ENCODE results near the gene ACTC1.

ACTC1 gene

DNA sequence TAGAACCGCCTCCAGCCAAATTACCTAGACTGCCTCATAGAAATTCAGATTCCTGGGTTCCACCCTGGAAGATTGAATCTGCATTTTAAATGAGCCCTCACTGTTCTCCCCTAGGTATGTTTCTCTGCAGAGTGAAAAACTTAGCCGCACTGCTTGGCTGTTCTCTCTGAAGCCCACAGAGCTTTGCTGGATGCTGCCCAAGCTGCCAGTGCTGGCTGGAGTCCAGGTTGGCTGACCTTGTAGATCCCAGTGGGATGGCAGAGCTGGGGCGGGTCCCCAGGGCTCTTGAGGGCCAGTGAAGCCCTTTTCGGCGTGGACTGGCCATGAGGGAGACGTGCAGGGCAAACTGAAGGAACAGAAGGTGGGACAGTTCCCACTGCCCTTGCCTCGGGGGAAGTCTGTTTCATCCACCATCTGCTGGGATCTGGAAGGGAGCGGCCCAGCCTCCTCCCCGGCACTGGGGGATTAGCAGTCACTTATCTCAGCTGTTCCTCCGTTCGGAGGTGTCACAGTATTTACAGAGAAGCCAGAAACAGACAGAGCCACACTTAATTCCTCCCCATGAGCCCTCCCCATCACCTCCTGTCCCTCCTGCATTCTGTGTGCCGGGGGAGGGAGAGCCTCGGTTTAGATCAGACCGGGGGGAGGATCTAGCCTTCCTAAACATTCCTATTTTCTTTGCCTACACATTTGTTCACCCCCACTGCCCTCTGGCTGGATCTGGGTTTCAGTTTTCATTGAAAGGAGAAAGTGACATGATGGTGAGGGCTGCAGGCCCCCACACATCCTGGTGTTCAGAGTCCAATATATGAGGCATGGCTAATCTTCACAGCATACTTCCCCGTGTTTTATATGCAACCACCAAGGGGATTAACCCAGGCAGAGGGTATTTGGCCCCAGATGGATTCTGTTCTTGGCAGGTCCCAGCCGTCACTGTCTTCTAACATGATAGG lies 4.1 kb upstream of the ACTC1 start (continued):
- TF ChIP-seq, protein P1, sequence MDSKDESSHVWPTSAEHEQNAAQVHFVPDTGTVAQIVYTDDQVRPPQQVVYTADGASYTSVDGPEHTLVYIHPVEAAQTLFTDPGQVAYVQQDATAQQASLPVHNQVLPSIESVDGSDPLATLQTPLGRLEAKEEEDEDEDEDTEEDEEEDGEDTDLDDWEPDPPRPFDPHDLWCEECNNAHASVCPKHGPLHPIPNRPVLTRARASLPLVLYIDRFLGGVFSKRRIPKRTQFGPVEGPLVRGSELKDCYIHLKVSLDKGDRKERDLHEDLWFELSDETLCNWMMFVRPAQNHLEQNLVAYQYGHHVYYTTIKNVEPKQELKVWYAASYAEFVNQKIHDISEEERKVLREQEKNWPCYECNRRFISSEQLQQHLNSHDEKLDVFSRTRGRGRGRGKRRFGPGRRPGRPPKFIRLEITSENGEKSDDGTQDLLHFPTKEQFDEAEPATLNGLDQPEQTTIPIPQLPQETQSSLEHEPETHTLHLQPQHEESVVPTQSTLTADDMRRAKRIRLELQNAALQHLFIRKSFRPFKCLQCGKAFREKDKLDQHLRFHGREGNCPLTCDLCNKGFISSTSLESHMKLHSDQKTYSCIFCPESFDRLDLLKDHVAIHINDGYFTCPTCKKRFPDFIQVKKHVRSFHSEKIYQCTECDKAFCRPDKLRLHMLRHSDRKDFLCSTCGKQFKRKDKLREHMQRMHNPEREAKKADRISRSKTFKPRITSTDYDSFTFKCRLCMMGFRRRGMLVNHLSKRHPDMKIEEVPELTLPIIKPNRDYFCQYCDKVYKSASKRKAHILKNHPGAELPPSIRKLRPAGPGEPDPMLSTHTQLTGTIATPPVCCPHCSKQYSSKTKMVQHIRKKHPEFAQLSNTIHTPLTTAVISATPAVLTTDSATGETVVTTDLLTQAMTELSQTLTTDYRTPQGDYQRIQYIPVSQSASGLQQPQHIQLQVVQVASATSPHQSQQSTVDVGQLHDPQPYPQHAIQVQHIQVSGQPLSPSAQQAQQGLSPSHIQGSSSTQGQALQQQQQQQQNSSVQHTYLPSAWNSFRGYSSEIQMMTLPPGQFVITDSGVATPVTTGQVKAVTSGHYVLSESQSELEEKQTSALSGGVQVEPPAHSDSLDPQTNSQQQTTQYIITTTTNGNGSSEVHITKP (tag by site-specific recombination; IDR thresholded peaks at IDR 0.05), result peak; percentile 94
- TF ChIP-seq, protein P2, sequence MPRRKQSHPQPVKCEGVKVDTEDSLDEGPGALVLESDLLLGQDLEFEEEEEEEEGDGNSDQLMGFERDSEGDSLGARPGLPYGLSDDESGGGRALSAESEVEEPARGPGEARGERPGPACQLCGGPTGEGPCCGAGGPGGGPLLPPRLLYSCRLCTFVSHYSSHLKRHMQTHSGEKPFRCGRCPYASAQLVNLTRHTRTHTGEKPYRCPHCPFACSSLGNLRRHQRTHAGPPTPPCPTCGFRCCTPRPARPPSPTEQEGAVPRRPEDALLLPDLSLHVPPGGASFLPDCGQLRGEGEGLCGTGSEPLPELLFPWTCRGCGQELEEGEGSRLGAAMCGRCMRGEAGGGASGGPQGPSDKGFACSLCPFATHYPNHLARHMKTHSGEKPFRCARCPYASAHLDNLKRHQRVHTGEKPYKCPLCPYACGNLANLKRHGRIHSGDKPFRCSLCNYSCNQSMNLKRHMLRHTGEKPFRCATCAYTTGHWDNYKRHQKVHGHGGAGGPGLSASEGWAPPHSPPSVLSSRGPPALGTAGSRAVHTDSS (tag by site-specific recombination; IDR thresholded peaks at IDR 0.05), result no peak
- TF ChIP-seq ZNF785 (tag by site-specific recombination; IDR thresholded peaks at IDR 0.05) (no peak), ZFHX2 (tag by site-specific recombination; conservative IDR thresholded peaks at IDR 0.05) (peak; percentile 44; the same call in 1 of the 2 replicates), ZNF548 (tag by site-specific recombination; IDR thresholded peaks at IDR 0.05) (no peak), ZNF514 (tag by site-specific recombination; IDR thresholded peaks at IDR 0.05) (no peak), SCRT1 (tag by site-specific recombination; IDR thresholded peaks at IDR 0.05; ENCODE audit: borderline replicate concordance) (no peak)

DNA sequence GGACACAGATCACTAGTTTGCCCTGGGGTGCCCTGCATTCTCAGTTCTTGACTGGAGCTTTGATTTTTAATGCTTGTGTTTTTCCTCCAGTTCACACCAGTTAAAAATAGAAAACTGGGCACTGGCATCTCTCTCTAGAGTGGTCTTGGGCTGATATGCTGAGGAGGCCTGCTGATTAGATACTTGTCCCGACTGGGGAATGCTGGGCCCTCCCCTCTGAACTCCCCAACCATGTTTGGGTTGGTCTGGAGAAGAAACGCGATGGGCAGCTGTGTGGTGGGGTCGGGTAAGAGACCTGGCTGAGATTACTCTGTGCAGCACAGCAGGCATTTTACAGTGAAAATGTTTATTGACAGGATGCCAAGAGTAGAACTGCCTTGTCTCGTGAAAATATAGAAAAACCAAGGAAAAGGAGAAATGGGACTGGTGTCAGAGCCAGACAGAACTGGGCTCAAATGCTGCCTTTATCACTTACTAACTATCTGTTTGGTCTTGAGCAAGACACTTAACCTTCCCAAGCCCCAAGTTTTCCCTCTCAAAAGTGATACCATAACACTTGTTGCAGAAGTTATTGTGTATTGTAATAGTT lies 1.6 kb upstream of the ACTC1 start:
- TF ChIP-seq ZNF677 (tag by site-specific recombination; IDR thresholded peaks at IDR 0.05), result no peak
- peak; percentile 56 for TF ChIP-seq SCRT2 (tag by site-specific recombination; IDR thresholded peaks at IDR 0.05)
- no peak for TF ChIP-seq ZNF121 (tag by site-specific recombination; IDR thresholded peaks at IDR 0.05)
- no peak for TF ChIP-seq ZNF37A (tag by site-specific recombination; IDR thresholded peaks at IDR 0.05)
- no peak for TF ChIP-seq ZNF10 (tag by site-specific recombination; IDR thresholded peaks at IDR 0.05)
- TF ChIP-seq, protein P3, sequence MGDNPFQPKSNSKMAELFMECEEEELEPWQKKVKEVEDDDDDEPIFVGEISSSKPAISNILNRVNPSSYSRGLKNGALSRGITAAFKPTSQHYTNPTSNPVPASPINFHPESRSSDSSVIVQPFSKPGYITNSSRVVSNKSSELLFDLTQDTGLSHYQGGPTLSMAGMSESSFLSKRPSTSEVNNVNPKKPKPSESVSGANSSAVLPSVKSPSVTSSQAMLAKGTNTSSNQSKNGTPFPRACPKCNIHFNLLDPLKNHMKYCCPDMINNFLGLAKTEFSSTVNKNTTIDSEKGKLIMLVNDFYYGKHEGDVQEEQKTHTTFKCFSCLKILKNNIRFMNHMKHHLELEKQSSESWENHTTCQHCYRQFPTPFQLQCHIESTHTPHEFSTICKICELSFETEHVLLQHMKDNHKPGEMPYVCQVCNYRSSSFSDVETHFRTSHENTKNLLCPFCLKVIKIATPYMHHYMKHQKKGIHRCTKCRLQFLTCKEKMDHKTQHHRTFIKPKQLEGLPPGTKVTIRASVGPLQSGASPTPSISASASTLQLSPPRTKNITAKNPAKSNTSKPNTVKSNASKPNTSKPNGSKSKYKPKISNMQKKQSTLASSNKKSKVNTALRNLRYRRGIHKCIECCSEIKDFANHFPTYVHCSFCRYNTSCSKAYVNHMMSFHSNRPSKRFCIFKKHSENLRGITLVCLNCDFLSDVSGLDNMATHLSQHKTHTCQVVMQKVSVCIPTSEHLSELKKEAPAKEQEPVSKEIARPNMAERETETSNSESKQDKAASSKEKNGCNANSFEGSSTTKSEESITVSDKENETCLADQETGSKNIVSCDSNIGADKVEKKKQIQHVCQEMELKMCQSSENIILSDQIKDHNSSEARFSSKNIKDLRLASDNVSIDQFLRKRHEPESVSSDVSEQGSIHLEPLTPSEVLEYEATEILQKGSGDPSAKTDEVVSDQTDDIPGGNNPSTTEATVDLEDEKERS (tag by site-specific recombination; IDR thresholded peaks at IDR 0.05), result no peak
- TF ChIP-seq ZNF48 (tag by site-specific recombination; IDR thresholded peaks at IDR 0.05), result no peak
- TF ChIP-seq ZNF394 (tag by site-specific recombination; IDR thresholded peaks at IDR 0.05; ENCODE audit: borderline replicate concordance), result no peak
- TF ChIP-seq, protein P4, sequence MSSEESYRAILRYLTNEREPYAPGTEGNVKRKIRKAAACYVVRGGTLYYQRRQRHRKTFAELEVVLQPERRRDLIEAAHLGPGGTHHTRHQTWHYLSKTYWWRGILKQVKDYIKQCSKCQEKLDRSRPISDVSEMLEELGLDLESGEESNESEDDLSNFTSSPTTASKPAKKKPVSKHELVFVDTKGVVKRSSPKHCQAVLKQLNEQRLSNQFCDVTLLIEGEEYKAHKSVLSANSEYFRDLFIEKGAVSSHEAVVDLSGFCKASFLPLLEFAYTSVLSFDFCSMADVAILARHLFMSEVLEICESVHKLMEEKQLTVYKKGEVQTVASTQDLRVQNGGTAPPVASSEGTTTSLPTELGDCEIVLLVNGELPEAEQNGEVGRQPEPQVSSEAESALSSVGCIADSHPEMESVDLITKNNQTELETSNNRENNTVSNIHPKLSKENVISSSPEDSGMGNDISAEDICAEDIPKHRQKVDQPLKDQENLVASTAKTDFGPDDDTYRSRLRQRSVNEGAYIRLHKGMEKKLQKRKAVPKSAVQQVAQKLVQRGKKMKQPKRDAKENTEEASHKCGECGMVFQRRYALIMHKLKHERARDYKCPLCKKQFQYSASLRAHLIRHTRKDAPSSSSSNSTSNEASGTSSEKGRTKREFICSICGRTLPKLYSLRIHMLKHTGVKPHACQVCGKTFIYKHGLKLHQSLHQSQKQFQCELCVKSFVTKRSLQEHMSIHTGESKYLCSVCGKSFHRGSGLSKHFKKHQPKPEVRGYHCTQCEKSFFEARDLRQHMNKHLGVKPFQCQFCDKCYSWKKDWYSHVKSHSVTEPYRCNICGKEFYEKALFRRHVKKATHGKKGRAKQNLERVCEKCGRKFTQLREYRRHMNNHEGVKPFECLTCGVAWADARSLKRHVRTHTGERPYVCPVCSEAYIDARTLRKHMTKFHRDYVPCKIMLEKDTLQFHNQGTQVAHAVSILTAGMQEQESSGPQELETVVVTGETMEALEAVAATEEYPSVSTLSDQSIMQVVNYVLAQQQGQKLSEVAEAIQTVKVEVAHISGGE (tag by site-specific recombination; conservative IDR thresholded peaks at IDR 0.05; ENCODE audit: low read depth), result no peak
- no peaks in the 10 kb centered on the region for H3K4me1 ChIP-seq (ENCODE audit: control insufficient read depth, insufficient read depth, low read length)
- ChIA-PET POLR2A (no interaction called here), CTCF (interaction anchor here (0.6 kb wide), 1 partner anchor 623 kb away, joined by 6 read pairs; no protein-coding TSS in a partner anchor)
- H3K4me3 ChIP-seq (ENCODE audit: low read depth, low read length), result no peak overlapping the region
- H3K27ac ChIP-seq (ENCODE audit: extremely low read depth, low read depth, low read length), result no peak overlapping the region
- H3K9me3 ChIP-seq (ENCODE audit: control insufficient read depth, insufficient read depth, low read depth, low read length), result no peaks in the 10 kb centered on the region
- no peaks in the 10 kb centered on the region for H3K36me3 ChIP-seq (ENCODE audit: control insufficient read depth in 2 of 2, insufficient read depth in 1 of 2, low read length in 2 of 2)

Measured in HEK293 (cell line).